Transverse colon (tissue), 4 donors: Measurements from ENCODE around the gene ATXN2L. TPM values are rescaled to one million over a fixed set of nuclear protein-coding genes. Genes with fewer than 3 reads are reported as not detected.

ENCODE experiments used
- DNase-seq: peaks from one replicate; pipeline ENCODE4 v3.0.0-alpha.2; 2019
- H3K27ac ChIP-seq, 4 donors: fragments of 200-600 bp; sonication (generic); 2 replicates each; pipeline ENCODE4 v1.5.1; 2016 to 2018; ENCODE audit warnings: inconsistent platforms in 4 of 4
- H3K27me3 ChIP-seq: fragments of 200-600 bp; sonication (generic); 2 replicates; pipeline ENCODE4 v1.5.1; 2017; ENCODE audit warnings: inconsistent platforms
- H3K36me3 ChIP-seq, 4 donors: fragments of 200-600 bp; sonication (generic); 2 replicates each; pipeline ENCODE4 v1.5.1; 2017 to 2019; ENCODE audit warnings: inconsistent platforms in 4 of 4
- H3K4me1 ChIP-seq, 4 donors: fragments of 200-600 bp; sonication (generic); 2 replicates each; pipeline ENCODE4 v1.5.1; 2017 to 2020; ENCODE audit warnings: inconsistent platforms in 4 of 4
- H3K4me3 ChIP-seq, 4 donors: fragments of 200-600 bp; sonication (generic); 1 replicate in 1 of 4; 2 replicates in 3 of 4; pipeline versions ENCODE4 v1.5.1 to v1.6.1; 2017 to 2019; ENCODE audit warnings: inconsistent platforms in 4 of 4
- H3K9me3 ChIP-seq, 2 donors: fragments of 200-600 bp; sonication (generic); 2 replicates each; pipeline ENCODE4 v1.5.1; 2017 to 2019; ENCODE audit warnings: inconsistent platforms in 2 of 2
- EP300 ChIP-seq: sonication (generic); formaldehyde crosslinking; IDR thresholded peaks from one replicate; pipeline ENCODE4 v1.6.1; 2017; ENCODE audit warnings: antibody characterized with exemption, low read depth
- POLR2A ChIP-seq: fragments of 450-650 bp; IDR thresholded peaks from one replicate; pipeline ENCODE4 v1.6.1; 2016; ENCODE audit warnings: antibody characterized with exemption, mild to moderate bottlenecking, moderate library complexity
- POLR2AphosphoS5 ChIP-seq, 3 donors: sonication (generic); formaldehyde crosslinking; IDR thresholded peaks; one replicate each; pipeline ENCODE4 v1.6.1; 2016; ENCODE audit warnings: antibody characterized with exemption in 3 of 3
- WGBS, 2 donors: methylation state at CpG; one replicate each; pipeline ENCODE4 v1.1.5; 2018; ENCODE audit warnings: low coverage in 1 of 2; 5-methylcytosine and 5-hydroxymethylcytosine counted together
- in situ Hi-C, 4 donors: fragments of 200-750 bp; cut with MboI; loops; one replicate each; pipeline versions ENCODE4 v1.15.0 to v1.15.1; 2017; ENCODE audit warnings: low sequenced_read_pairs in 3 of 4, low pct_ligation_motif_present in 1 of 4, low pct_unique_long_range_greater_than_20kb in 1 of 4
- intact Hi-C: fragments of 100-400 bp; cut with DNase I; formaldehyde crosslinking; loops from one replicate; pipeline ENCODE4 v1.15.1; 2023; ENCODE audit warnings: low total_unique reads
- total RNA-seq, 4 donors: library from RNA; depleted of rRNA; stranded (reverse); fragments of >200 nt; gene quantifications; one replicate each; pipeline ENCODE4 v1.1.0, GENCODE V29; 2016
- TF ChIP-seq, protein P1 (sequence below), 5 experiments: fragments of 200-600 bp in 3 of 5; fragments of 450-650 bp in 2 of 5; sonication (generic) in 3 of 5; IDR thresholded peaks; 1 replicate in 2 of 5; 2 replicates in 3 of 5; pipeline ENCODE4 v1.5.1; 2016 to 2017; ENCODE audit warnings: antibody characterized with exemption in 5 of 5, inconsistent platforms in 3 of 5, mild to moderate bottlenecking in 2 of 5, moderate library complexity in 1 of 5

Gene ATXN2L
- total RNA-seq, 4 donors from 2014 or later, result 90.2 to 165 (median 105) TPM

DNA sequence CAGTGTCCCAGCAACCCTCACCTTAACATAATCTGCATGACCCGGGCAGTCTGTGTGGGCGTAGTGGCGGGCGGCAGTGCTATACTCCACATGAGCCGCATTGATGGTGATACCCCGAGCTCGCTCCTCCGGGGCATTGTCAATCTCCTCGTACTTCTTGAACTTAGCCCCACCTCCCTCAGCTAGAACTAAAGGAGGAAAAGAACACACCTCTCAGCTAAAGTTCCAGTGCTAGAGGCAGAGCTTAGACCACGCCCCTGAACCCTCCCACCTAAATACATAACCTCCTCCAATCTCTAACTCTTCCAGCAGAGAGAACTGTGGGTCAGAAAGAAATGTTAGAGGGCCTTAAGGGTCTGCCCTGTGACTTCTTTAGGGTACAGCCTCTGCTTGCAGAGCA is 22.5 kb downstream of the ATXN2L start:
- Histone ChIP-seq H3K9me3 (no peaks in the 10 kb centered on the region), H3K36me3 (peaks cover 0 to 21% (median 6%) of the 10 kb centered on the region in 4 donors), H3K27me3 (no peaks in the 10 kb centered on the region), H3K27ac (peak overlapping the region; percentile 87 to 92 (median 88)), H3K4me3 (peak overlapping the region; percentile 67 to 91 (median 86)), H3K4me1 (peaks cover 16 to 26% (median 20%) of the 10 kb centered on the region in 4 donors)
- TF ChIP-seq, protein P1, sequence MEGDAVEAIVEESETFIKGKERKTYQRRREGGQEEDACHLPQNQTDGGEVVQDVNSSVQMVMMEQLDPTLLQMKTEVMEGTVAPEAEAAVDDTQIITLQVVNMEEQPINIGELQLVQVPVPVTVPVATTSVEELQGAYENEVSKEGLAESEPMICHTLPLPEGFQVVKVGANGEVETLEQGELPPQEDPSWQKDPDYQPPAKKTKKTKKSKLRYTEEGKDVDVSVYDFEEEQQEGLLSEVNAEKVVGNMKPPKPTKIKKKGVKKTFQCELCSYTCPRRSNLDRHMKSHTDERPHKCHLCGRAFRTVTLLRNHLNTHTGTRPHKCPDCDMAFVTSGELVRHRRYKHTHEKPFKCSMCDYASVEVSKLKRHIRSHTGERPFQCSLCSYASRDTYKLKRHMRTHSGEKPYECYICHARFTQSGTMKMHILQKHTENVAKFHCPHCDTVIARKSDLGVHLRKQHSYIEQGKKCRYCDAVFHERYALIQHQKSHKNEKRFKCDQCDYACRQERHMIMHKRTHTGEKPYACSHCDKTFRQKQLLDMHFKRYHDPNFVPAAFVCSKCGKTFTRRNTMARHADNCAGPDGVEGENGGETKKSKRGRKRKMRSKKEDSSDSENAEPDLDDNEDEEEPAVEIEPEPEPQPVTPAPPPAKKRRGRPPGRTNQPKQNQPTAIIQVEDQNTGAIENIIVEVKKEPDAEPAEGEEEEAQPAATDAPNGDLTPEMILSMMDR (IDR thresholded peaks at IDR 0.05), result no peak
- TF ChIP-seq EP300, result no peak
- peak in 1 of 3 donors; percentile 47 for TF ChIP-seq POLR2AphosphoS5 (IDR thresholded peaks at IDR 0.05)
- 49% methylated on average over 10 of the region's 10 CpGs; no CpG with 5 or more reads in 1 of the 2 donors for WGBS, 2 donors
- in situ Hi-C loops (no loop called here), intact Hi-C loops (no loop called here)
- peak; percentile 64 for DNase-seq

DNA sequence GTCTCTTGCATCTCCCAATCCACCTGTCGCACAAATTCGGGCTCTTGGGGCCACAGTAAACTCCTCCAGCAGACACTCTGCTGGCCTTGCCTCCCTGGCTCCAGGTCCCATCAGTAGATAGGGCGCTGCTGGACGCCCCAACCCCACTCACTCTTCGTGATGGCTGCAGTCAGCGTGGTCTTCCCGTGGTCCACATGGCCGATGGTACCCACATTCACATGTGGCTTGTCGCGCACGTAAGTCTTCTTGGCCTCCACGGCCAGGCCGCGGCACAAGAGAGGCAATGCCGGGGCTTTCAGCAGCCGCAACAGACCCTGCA is 22.9 kb downstream of the ATXN2L start:
- intact Hi-C loops, result no loop called here
- 0% methylated on average over 7 of the region's 16 CpGs; no CpG with 5 or more reads in 1 of the 2 donors for WGBS, 2 donors
- Histone ChIP-seq H3K4me3 (peak overlapping the region; percentile 67 to 91 (median 86)), H3K9me3 (no peaks in the 10 kb centered on the region), H3K36me3 (peaks cover 0 to 21% (median 6%) of the 10 kb centered on the region in 4 donors), H3K27ac (peak overlapping the region; percentile 87 to 92 (median 88)), H3K27me3 (no peaks in the 10 kb centered on the region), H3K4me1 (peaks cover 16 to 26% (median 20%) of the 10 kb centered on the region in 4 donors)
- TF ChIP-seq POLR2AphosphoS5 (IDR thresholded peaks at IDR 0.05), result no peak
- TF ChIP-seq, protein P1 (IDR thresholded peaks at IDR 0.05), result no peak
- no peak for TF ChIP-seq POLR2A
- no peak for TF ChIP-seq EP300
- DNase-seq, result no peak
- in situ Hi-C loops, result no loop called here

DNA sequence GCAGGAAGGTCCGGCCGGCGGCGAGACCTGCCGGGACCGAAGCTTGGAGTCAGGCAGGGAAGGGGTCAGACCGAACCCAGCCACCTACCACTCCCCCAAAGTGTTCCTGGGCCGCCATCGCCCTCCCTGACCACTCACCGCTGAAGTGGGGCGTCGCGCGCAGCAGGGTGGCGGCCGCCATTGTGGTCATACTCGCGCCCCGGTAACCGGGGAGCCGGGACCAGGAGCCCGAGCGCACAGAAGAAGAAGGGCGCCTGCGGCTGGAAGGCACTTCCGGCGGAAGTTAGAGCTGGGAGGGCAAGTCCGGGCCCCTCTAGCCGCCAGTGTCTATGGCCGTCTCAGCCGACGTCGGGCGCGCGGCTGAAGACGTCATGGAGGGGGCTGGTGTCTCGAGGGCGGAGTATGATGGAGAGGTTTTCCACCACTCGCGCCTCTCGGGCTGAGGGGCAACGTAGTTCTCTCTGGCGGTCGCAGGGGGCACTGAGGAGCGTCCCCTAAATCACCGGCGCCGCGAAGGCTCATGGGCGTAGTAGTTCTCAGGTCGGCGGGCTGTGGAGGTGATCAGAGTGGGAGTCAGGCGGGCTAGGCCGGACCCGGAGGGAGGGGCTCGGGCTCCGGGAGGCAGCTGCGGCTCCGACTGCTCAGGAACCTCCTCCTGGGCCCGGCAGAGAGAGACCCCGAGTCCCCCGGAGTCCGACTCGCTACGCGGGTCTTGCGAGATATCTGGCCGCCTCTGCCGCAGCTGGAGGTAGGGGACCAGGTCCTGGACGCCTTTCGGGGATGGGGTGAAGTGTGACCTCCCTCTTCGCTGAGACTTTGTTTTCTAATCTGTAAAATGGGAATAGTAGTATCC is 23.5 kb downstream of the ATXN2L start, which contains the start of gene TUFM:
Gene TUFM, minus strand, starts transcription at position 269 of the 853 bp plus-strand sequence. Its CDS starts 79 bp downstream, at position 190.
- in situ Hi-C loops, result no loop called here
- WGBS, 2 donors, result 0% methylated on average over 46 of the region's 73 CpGs; no CpG with 5 or more reads in 1 of the 2 donors
- intact Hi-C loops, result no loop called here

DNA sequence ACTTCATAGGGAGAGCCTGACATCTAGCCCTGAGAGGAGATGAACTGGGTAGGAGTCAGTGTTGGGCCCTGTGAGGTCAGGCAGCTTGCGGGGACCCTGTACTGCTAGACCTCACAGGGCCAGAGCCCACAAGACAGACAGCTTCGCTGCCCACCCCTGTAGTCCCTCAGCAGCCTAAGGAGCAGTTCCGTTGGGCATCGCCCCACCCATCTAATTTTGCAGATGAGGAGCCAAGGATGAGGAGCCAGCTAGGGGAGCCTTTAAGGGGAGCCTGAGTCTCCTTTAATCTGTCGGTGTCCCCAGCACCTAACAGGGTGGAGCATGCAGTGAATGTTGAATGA is 24.1 kb downstream of the ATXN2L start:
- in situ Hi-C loops (no loop called here), intact Hi-C loops (no loop called here)
- Histone ChIP-seq H3K36me3 (peaks cover 0 to 21% (median 6%) of the 10 kb centered on the region in 4 donors), H3K27ac (peak overlapping the region; percentile 87 to 92 (median 88)), H3K4me1 (peaks cover 16 to 26% (median 20%) of the 10 kb centered on the region in 4 donors), H3K4me3 (peak overlapping the region; percentile 84 to 93 (median 89)), H3K9me3 (no peaks in the 10 kb centered on the region), H3K27me3 (no peaks in the 10 kb centered on the region)
- DNase-seq, result no peak
- no peak for TF ChIP-seq EP300
- TF ChIP-seq, protein P1 (IDR thresholded peaks at IDR 0.05), result no peak
- TF ChIP-seq POLR2A, result no peak
- TF ChIP-seq POLR2AphosphoS5 (IDR thresholded peaks at IDR 0.05), result no peak
- 7% methylated on average over 5 of the region's 5 CpGs; no CpG with 5 or more reads in 1 of the 2 donors for WGBS, 2 donors

More for the DNA sequence above, 23.5 kb downstream of the ATXN2L start, which contains the start of gene TUFM:
- Histone ChIP-seq H3K36me3 (peaks cover 0 to 21% (median 6%) of the 10 kb centered on the region in 4 donors), H3K27me3 (no peaks in the 10 kb centered on the region), H3K9me3 (no peaks in the 10 kb centered on the region), H3K4me1 (peaks cover 16 to 26% (median 20%) of the 10 kb centered on the region in 4 donors), H3K27ac (peak within 1 kb of the TSS; percentile 87 to 92 (median 88)), H3K4me3 (peak within 1 kb of the TSS; percentile 84 to 93 (median 89))
- peak; percentile 98 for DNase-seq
- TF ChIP-seq POLR2AphosphoS5 (IDR thresholded peaks at IDR 0.05), result peak; percentile 71 to 87 (median 71)
- TF ChIP-seq EP300, result no peak
- TF ChIP-seq, protein P1 (IDR thresholded peaks at IDR 0.05), result peak; percentile 49 to 83 (median 71)
- peak; percentile 74 for TF ChIP-seq POLR2A
